Glutamatergic neuron (in vitro differentiated cells): ENCODE measurements around the gene COG7. TPM values are rescaled to one million over a fixed set of nuclear protein-coding genes. Genes with fewer than 3 reads are reported as not detected.
"Not testable (repeated sequence)": the region's sequence is repeated elsewhere in the genome, so short reads cannot be mapped to it uniquely, and the experiment has no call there.

Experiments
- DNase-seq: peaks from one replicate; pipeline ENCODE4 v3.0.0; 2022
- H3K27ac Mint-ChIP-seq: one replicate; pipeline ENCODE4 v1.8.0; 2020; ENCODE audit warnings: mild to moderate bottlenecking, mixed read lengths, inconsistent platforms; ENCODE audit not compliant: unreplicated experiment
- H3K27me3 Mint-ChIP-seq: one replicate; pipeline ENCODE4 v1.8.0; 2020; ENCODE audit warnings: mild to moderate bottlenecking, moderate library complexity, mixed read lengths, inconsistent platforms; ENCODE audit not compliant: unreplicated experiment
- H3K36me3 Mint-ChIP-seq: one replicate; pipeline ENCODE4 v1.8.0; 2020; ENCODE audit warnings: mild to moderate bottlenecking, mixed read lengths, inconsistent platforms; ENCODE audit not compliant: unreplicated experiment
- H3K4me1 Mint-ChIP-seq: one replicate; pipeline ENCODE4 v1.8.0; 2020; ENCODE audit warnings: mild to moderate bottlenecking, low read depth, mixed read lengths, inconsistent platforms; ENCODE audit not compliant: unreplicated experiment
- H3K4me3 Mint-ChIP-seq: one replicate; pipeline ENCODE4 v1.8.0; 2020; ENCODE audit warnings: mild to moderate bottlenecking, mixed read lengths, inconsistent platforms; ENCODE audit not compliant: unreplicated experiment
- H3K9me3 Mint-ChIP-seq: one replicate; pipeline ENCODE4 v1.8.0; 2020; ENCODE audit warnings: mild to moderate bottlenecking, moderate library complexity, mixed read lengths, inconsistent platforms; ENCODE audit not compliant: unreplicated experiment
- CTCF ChIP-seq: fragments of 200-600 bp; sonication (generic); IDR thresholded peaks from one replicate; pipeline ENCODE4 v1.5.0; 2021; ENCODE audit not compliant: partially characterized antibody, unreplicated experiment
- total RNA-seq: library from RNA; stranded (reverse); fragmentation: NEBNext Ultra II Directional; extraction: Animal tissue kit (Norgen Biotek cat#: 25700); gene quantifications from one replicate; pipeline ENCODE4 v1.2.1, GENCODE V29; 2021; ENCODE audit not compliant: unreplicated experiment

COG7 gene
- total RNA-seq, 1 donor from 2014 or later = 12.7 TPM

GRCh38 chr16:23367564-23367963 lies 85.4 kb downstream of the COG7 start:
- Mint-ChIP-seq H3K36me3 (no peaks in the 10 kb centered on the region), H3K9me3 (no peaks in the 10 kb centered on the region)
- no peak for DNase-seq

DNA sequence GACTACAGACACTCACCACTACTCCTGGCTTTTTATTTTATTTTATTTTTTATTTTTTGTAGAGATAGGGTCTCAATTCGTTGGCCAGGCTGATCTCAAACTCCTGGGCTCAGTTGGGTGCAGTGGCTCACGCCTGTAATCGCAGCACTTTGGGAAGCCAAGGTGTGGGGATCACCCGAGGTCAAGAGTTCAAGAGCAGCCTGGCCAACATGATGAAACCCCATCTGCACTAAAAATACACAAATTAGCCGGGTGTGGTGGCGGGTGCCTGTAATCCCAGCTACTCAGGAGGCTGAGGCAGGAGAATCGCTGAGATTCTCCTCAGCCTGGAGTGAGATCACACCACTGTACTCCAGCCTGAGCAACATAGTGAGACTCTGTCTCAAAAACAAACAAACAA lies 86.6 kb downstream of the COG7 start:
- not testable (repeated sequence) for H3K4me3 Mint-ChIP-seq, H3K4me1 Mint-ChIP-seq, H3K27ac Mint-ChIP-seq, DNase-seq, H3K9me3 Mint-ChIP-seq, H3K36me3 Mint-ChIP-seq
- peaks cover 10% of the 10 kb centered on the region for H3K27me3 Mint-ChIP-seq

More at GRCh38 chr16:23367564-23367963, 85.4 kb downstream of the COG7 start:
- no peak for TF ChIP-seq CTCF
- no peaks in the 10 kb centered on the region for H3K4me1 Mint-ChIP-seq
- no peak overlapping the region for H3K4me3 Mint-ChIP-seq
- H3K27ac Mint-ChIP-seq = no peak overlapping the region
- H3K27me3 Mint-ChIP-seq = peaks cover 10% of the 10 kb centered on the region

- Mint-ChIP-seq H3K27me3 (peaks cover 10% of the 10 kb centered on the region), H3K27ac (no peak overlapping the region), H3K4me3 (no peak overlapping the region), H3K36me3 (no peaks in the 10 kb centered on the region), H3K9me3 (peaks cover 1% of the 10 kb centered on the region), H3K4me1 (no peaks in the 10 kb centered on the region)
- DNase-seq = no peak
- no peak for TF ChIP-seq CTCF
Measured at GRCh38 chr16:23365602-23366240, 87.3 kb downstream of the COG7 start.

DNA sequence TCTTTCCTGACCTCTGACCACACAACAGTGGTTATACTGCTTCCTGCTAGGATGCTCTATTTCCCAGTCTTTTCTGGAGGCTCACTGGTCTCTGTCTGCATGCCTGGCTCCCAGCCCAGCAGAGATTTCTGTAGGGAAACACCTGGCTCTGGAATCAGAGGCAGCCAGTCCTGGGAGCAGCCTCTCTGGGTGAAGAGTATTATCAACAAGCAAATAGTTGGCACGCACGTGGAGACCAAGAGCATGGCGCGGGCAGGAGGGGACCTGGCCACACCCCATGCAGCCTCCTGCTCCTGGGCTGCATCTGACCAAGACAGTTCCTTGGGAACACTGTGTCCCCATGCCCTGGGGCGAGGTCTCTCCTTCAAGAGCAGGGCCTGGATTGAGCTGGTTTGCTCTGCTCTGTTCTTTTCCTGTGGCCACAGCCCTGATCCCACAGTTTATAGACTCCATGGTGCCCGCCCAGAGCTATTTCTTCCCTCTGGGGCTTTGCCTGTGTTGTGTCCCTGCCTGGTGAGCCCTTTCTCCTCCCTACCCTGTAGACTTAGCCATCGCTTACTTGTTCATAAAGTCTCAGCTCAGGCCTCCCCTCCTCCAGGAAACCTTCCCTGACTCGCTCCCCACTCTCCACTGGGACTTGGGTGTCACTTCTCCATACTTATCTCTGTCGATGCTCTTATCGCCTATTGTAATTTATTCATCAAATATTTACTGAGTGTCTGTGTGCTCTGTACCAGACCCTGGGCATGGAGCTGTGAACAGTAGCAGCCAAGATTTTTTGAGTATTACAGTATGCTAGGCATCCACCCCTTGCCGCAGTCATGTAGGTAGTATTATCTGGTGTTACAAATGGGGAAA lies 90.3 kb downstream of the COG7 start:
- Mint-ChIP-seq H3K9me3 (peaks cover 1% of the 10 kb centered on the region), H3K4me3 (no peak overlapping the region), H3K4me1 (no peaks in the 10 kb centered on the region), H3K27me3 (peaks cover 5% of the 10 kb centered on the region), H3K36me3 (no peaks in the 10 kb centered on the region), H3K27ac (no peak overlapping the region)
- no peak for TF ChIP-seq CTCF
- DNase-seq = no peak

DNA sequence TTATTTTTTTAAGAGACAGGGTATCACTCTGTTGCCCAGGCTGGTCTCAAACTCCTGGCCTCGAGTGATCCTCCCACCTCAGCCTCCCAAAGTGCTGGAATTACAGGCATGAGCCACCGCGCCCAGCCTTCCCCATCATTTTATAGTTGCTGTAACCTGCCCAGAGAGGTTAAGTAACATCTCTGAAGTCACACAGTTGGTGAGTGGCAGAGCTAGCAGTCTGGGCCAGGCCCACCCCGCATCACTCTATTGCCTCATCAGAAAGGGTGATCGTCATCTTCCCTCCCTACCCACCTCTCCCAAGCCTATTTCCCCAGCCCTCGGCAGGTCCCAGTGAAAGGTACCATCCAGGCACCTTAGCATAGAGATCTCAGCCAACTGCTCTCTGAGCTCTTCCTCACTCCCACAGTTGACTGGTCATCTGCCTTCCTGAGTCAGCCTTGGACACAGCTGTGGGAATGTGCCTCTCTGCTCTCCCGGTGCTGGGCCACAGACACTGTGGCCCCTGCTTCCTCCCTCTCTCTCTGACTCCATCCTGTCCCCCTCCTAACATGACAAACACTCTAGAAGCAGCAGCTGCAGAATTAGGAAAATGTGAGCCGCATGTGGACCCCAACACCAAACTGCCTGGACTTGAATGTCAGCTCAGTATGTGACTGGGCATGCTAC lies 93.8 kb downstream of the COG7 start:
- TF ChIP-seq CTCF = no peak
- DNase-seq = no peak
- Mint-ChIP-seq H3K27ac (no peak overlapping the region), H3K27me3 (peaks cover 5% of the 10 kb centered on the region), H3K4me3 (no peak overlapping the region), H3K4me1 (no peaks in the 10 kb centered on the region), H3K36me3 (no peaks in the 10 kb centered on the region), H3K9me3 (peaks cover 4% of the 10 kb centered on the region)
